Stomach (tissue), 4 donors: ENCODE measurements around the gene GRAMD2B.

ENCODE experiments used
- POLR2A ChIP-seq, 4 donors: fragments of 450-650 bp; IDR thresholded peaks; one replicate each; pipeline ENCODE4 v1.6.1; 2016; ENCODE audit warnings: antibody characterized with exemption in 4 of 4, control low read depth in 2 of 4, mild to moderate bottlenecking in 1 of 4, moderate library complexity in 1 of 4
- POLR2AphosphoS5 ChIP-seq, 3 donors: sonication (generic); formaldehyde crosslinking; IDR thresholded peaks; one replicate each; pipeline ENCODE4 v1.6.1; 2016; ENCODE audit warnings: antibody characterized with exemption in 3 of 3
- TF ChIP-seq, protein P1 (sequence below), 7 experiments: fragments of 450-650 bp in 4 of 7; fragments of 200-600 bp in 3 of 7; sonication (generic) in 3 of 7; IDR thresholded peaks; one replicate each; pipeline ENCODE4 v1.5.1; 2016 to 2019; ENCODE audit warnings: antibody characterized with exemption in 7 of 7, control low read depth in 2 of 7, mild to moderate bottlenecking in 1 of 7

DNA sequence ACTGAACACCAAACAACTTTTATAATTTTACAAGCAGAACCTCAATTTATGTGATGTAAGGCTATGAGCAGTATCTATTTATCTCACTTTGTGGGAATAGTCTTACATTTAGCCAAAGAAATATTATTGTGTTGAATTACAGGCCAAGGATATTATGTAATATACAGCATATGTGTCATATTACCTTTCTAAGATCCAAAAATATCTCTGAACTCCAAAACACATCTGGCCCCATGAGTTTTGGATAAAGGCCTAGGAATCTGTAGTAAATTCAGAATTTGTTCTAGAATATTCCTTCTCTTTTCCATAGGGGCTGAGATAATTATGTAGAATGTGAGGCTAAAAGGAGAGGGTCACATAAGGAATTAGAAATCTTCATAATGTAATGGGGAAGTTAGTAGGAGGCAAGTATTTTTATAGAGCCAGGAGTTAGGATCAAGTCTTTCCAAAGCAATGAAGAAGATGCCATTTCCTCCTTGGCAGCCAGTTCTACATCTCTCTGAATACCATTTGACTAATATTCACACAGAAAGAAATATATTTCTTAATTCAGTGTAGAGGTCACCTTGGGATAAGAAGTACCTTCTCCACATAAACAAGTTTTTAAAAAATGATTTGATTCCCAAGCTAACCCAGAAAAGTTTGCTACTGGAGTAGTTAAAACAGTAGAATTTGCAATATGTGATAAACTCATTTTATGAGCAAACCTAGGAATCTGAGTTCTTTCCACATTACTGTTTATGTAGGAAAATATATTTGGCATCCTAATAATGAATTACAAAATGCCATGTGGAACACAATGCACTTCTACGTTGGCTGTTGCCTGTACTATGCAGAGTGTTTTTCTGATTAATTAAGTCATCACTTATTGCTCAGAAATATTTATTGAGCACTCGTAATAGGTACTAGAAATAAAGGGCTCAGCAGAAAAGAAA lies 20.3 kb upstream of the GRAMD2B start:
- TF ChIP-seq, protein P1, sequence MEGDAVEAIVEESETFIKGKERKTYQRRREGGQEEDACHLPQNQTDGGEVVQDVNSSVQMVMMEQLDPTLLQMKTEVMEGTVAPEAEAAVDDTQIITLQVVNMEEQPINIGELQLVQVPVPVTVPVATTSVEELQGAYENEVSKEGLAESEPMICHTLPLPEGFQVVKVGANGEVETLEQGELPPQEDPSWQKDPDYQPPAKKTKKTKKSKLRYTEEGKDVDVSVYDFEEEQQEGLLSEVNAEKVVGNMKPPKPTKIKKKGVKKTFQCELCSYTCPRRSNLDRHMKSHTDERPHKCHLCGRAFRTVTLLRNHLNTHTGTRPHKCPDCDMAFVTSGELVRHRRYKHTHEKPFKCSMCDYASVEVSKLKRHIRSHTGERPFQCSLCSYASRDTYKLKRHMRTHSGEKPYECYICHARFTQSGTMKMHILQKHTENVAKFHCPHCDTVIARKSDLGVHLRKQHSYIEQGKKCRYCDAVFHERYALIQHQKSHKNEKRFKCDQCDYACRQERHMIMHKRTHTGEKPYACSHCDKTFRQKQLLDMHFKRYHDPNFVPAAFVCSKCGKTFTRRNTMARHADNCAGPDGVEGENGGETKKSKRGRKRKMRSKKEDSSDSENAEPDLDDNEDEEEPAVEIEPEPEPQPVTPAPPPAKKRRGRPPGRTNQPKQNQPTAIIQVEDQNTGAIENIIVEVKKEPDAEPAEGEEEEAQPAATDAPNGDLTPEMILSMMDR (IDR thresholded peaks at IDR 0.05): no peak
- TF ChIP-seq POLR2AphosphoS5 (IDR thresholded peaks at IDR 0.05) (no peak), POLR2A (IDR thresholded peaks at IDR 0.05) (no peak)
